ENCODE measurements around the gene L3MBTL4. TPM values are rescaled to one million over a fixed set of nuclear protein-coding genes. Genes with fewer than 3 reads are reported as not detected.

L3MBTL4 gene
- total and polyA plus RNA-seq, 10 of the 15 experiments (the other 5 are each of a cell fraction or from before 2014, with no cell fraction given): 1.3 to 8.7 (median 3.8) TPM

DNA sequence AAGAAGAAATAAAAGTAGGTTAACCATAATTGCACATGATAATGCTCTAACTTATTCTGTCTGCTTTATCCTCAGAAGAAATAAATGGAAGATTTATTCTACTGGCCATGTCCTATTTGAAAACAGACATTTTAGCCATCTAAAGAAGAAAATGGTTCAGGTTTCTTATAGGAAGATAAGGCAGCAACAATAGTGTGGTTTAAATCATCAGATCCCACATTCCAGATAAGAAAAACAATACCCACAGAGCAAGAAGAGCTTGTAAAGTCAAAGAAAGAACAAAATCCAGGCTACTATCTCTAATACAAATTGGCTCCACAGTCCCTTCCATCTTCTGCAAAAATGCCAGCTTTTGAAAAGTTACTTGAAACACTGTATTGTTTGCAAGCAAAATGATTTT, 49.3 kb downstream of the L3MBTL4 start:
- DNase-seq (ENCODE audit: low read depth, low spot score) (no peak), FAIRE-seq (peak; percentile 75), ATAC-seq (no peak)
- ChIA-PET RAD21 (ENCODE audit: unreplicated experiment) (interaction anchor here (1.2 to 1.5 kb wide), 3 partner anchors 32 to 50 kb away, joined by 3 to 4 read pairs (median 4); partner anchors contain the start of gene L3MBTL4), POLR2A (no interaction called here), CTCF (interaction anchor here (0.8 to 0.9 kb wide), 2 partner anchors 9 to 23 kb away, joined by 3 read pairs; no protein-coding TSS in a partner anchor), SMC1A (ENCODE audit: uncharacterized antibody, unreplicated experiment) (interaction anchor here (0.9 to 1.7 kb wide), 3 partner anchors 13 to 116 kb away, joined by 3 to 4 read pairs (median 3); no protein-coding TSS in a partner anchor)
- intact Hi-C loops (cut with micrococcal nuclease; ENCODE audit: unreplicated experiment): no loop called here
- Histone ChIP-seq H3K36me3 (ENCODE audit: control insufficient read depth in 2 of 2, insufficient read depth in 2 of 2, low read length in 1 of 2) (no peaks in the 10 kb centered on the region), H3K27me3 (replicated peaks in 1 of 2; ENCODE audit: control insufficient read depth in 2 of 2, insufficient read depth in 2 of 2, low read length in 1 of 2) (no peaks in the 10 kb centered on the region), H3K27ac (ENCODE audit: control insufficient read depth, insufficient read depth) (no peak overlapping the region), H3K9me3 (replicated peaks; ENCODE audit: control insufficient read depth, insufficient read depth, low read length) (no peaks in the 10 kb centered on the region), H2AFZ (ENCODE audit: control insufficient read depth, low read depth, low read length) (no peak overlapping the region), H3K4me2 (ENCODE audit: control insufficient read depth, insufficient read depth) (no peak overlapping the region), H3K4me3 (no peak overlapping the region), H3K4me1 (ENCODE audit: control insufficient read depth, insufficient read depth, low read length) (peaks cover 6% of the 10 kb centered on the region; the same call in 1 of the 2 replicates), H4K20me1 (ENCODE audit: control insufficient read depth, insufficient read depth) (no peaks in the 10 kb centered on the region), H3K9ac (ENCODE audit: control insufficient read depth, insufficient read depth, low read length) (no peak overlapping the region), H3K79me2 (ENCODE audit: control insufficient read depth, insufficient read depth, low read length) (no peaks in the 10 kb centered on the region)
- in situ Hi-C loops (cut with MboI): no loop called here
- TF ChIP-seq NR2F1 (conservative IDR thresholded peaks at IDR 0.05) (no peak), ESRRA (IDR thresholded peaks at IDR 0.05; ENCODE audit: low read length) (no peak), SREBF2 (IDR thresholded peaks at IDR 0.05; ENCODE audit: low read length) (no peak), ZNF217 (IDR thresholded peaks at IDR 0.05) (no peak), KDM1A (IDR thresholded peaks at IDR 0.05; ENCODE audit: borderline replicate concordance) (no peak), EED (IDR thresholded peaks at IDR 0.05; ENCODE audit: low read depth) (no peak), BRCA1 (IDR thresholded peaks at IDR 0.05; ENCODE audit: low read depth, low read length) (no peak), SRF (IDR thresholded peaks at IDR 0.05; ENCODE audit: low read depth in 2 of 2, low read length in 2 of 2) (no peak), POLR2AphosphoS5 (IDR thresholded peaks at IDR 0.05; ENCODE audit: low read length) (no peak), HDGF (IDR thresholded peaks at IDR 0.05) (no peak), TCF3 (IDR thresholded peaks at IDR 0.05; ENCODE audit: borderline replicate concordance, insufficient read depth, low read depth, low read length) (no peak), TAF1 (IDR thresholded peaks at IDR 0.05; ENCODE audit: borderline replicate concordance, low read depth, low read length) (no peak)
- TF ChIP-seq, protein P1, sequence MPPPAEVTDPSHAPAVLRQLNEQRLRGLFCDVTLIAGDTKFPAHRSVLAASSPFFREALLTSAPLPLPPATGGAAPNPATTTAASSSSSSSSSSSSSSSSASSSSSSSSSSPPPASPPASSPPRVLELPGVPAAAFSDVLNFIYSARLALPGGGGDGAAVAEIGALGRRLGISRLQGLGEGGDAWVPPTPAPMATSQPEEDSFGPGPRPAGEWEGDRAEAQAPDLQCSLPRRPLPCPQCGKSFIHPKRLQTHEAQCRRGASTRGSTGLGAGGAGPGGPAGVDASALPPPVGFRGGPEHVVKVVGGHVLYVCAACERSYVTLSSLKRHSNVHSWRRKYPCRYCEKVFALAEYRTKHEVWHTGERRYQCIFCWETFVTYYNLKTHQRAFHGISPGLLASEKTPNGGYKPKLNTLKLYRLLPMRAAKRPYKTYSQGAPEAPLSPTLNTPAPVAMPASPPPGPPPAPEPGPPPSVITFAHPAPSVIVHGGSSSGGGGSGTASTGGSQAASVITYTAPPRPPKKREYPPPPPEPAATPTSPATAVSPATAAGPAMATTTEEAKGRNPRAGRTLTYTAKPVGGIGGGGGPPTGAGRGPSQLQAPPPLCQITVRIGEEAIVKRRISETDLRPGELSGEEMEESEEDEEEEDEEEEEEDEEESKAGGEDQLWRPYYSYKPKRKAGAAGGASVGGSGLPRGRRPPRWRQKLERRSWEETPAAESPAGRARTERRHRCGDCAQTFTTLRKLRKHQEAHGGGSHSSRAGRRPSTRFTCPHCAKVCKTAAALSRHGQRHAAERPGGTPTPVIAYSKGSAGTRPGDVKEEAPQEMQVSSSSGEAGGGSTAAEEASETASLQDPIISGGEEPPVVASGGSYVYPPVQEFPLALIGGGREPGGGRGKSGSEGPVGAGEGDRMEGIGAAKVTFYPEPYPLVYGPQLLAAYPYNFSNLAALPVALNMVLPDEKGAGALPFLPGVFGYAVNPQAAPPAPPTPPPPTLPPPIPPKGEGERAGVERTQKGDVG (CRISPR knock-in tag; IDR thresholded peaks at IDR 0.05): no peak
- TF ChIP-seq, protein P2, sequence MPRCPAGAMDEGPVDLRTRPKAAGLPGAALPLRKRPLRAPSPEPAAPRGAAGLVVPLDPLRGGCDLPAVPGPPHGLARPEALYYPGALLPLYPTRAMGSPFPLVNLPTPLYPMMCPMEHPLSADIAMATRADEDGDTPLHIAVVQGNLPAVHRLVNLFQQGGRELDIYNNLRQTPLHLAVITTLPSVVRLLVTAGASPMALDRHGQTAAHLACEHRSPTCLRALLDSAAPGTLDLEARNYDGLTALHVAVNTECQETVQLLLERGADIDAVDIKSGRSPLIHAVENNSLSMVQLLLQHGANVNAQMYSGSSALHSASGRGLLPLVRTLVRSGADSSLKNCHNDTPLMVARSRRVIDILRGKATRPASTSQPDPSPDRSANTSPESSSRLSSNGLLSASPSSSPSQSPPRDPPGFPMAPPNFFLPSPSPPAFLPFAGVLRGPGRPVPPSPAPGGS (IDR thresholded peaks at IDR 0.05; ENCODE audit: borderline replicate concordance, insufficient read depth, low read depth, low read length, poor library complexity, severe bottlenecking): no peak
- BruUV-seq (replicated peaks): no TSS peak
